CMK (cell line): ENCODE measurements around the gene CFH.
"Not testable (repeated sequence)": the region's sequence is repeated elsewhere in the genome, so short reads cannot be mapped to it uniquely, and the experiment has no call there.

Source experiments
- DNase-seq: peaks from one replicate; pipeline ENCODE4 v3.0.0-alpha.2; 2010; ENCODE audit warnings: low read depth

CFH gene

DNA sequence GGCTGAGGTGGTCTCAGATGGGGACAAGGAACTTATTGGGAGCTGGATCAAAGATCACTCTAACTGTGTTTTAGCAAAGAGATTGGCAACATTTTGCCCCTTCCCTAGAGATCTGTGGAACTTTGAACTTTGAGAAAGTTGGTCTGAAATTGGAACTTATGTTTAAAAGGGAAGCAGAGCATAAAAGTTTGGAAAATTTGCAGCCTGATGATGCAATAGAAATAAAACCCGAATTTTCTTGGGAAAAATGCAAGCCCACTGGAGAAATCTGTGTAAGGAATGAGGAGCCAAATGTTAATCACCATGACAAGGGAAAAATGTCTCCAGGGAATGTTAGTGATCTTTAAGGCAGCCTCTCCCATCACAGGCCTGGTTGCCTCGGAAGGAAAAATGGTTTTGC lies 17.2 kb downstream of the CFH start:
- no peak for DNase-seq

DNA sequence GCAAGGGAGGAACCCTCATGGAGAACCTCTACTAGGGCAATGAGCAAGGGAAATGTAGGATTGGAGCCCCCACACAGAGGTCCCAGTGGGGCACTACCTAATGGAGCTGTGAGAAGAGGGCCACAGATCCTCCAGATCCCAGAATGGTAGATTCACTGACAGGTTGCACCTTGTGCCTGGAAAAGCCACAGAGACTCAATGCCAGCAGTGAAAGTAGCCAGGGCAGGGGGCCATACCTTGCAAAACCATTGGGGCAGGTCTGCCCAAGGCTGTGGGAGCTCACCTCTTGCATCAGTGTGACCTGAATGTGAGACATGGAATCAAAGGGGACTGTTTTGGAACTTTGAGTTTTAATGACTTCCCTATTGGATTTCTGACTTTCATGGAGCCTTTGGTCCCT lies 17.9 kb downstream of the CFH start:
- DNase-seq = no peak

DNA sequence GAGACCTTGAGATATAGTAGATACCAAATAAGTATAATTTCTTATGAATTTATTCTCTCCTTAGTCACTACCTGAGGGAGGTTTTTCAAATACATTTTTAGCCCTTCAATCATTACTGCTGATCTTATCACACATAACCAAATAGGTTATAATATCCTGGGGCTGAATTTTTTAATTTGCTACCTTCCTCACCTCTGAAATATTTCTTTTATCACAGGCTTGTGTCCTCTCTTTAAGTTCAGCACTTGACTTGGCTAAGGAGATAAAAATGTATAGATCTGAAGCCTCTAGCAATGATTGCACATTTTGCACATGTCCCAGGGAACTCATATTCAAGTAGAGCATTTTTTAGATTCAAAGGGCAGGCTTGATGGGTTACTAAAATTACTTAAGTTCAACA lies 23.1 kb downstream of the CFH start:
- no peak for DNase-seq

DNA sequence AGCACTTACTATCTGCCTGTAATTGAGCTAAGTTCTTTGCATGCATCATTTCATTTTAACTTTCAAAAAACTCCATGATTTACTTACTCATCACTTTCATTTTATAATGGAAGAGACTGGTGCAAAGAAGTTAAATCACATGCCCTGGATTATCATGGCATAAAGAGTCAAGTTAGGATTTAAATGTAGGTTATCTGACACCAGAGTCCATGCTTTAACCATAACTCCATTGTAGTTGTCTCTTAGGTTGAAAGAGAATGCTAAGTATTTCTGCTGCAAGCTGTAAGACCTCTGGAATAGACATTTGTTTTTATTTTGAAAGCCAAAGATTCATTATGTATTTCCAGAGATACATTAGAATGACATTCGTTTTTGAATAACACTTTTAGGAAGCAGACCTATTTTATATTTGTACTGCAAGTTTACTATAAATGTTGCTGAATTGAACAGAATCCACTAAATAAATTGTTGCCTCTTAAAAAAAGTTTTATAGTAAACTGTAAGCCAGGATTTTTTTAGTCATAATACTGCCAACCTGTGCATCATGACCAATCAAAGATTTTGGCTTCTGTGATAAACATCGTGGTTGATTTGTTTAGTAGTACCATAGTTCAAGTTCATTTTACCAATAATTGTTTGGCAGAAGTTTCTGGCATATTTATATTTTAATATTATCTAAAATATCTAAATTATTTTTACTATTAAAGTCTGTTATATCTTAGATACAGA lies 26.1 kb downstream of the CFH start:
- DNase-seq = no peak

DNA sequence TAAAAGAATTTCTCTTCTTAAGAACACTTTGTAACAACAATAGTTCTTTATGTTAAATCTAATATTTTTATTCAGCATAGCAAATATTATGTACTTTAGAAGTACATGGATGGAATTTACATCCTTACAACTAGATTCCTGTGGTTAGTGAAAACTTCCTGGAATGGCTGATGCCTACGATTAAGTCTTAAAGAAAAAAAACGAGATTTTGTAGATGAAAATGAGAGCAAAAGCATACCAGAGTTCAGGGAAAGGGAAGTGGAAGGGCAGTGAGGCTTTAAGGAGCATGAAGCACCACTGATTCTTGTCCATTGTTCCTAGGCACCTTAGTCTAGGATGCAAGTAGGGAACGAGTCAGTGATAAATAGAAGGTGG lies 26.7 kb downstream of the CFH start:
- no peak for DNase-seq

DNA sequence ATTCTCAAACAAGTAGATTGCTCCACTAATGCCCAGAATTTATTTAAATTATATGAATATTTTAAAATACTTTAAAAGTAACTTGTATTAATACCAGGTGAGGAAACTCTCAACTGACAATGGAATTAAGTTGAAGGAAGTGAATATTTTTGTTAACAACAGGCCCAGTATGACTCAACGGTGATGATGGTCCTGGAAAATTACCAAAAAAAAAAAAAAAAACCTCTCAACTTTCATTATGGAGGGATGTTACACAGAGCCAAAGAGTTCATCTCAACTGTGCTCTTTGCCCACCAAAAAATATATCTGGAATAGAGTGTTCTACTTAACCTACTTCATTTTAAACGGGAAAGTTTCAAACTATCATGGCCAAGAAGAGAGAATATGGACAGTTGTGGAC lies 28.3 kb downstream of the CFH start:
- no peak for DNase-seq

DNA sequence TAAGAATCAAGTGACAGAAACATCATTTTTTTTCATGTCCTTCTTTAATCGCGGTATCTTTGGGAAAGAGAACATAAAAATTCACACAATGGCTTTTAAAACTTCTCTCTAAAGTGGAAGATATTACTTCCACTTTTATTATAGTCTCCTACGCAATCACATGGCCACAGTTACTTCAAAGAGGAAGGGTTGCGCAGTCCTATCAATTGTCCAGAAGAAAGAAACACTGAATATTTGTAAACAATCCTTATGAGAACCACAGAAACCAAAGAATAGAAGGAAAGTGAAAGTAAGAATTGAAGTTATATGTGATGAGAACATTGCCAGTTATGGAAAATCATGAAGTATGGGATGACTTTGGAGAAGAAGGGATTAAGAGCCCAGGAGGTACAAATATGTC lies 32.6 kb downstream of the CFH start:
- no peak for DNase-seq

DNA sequence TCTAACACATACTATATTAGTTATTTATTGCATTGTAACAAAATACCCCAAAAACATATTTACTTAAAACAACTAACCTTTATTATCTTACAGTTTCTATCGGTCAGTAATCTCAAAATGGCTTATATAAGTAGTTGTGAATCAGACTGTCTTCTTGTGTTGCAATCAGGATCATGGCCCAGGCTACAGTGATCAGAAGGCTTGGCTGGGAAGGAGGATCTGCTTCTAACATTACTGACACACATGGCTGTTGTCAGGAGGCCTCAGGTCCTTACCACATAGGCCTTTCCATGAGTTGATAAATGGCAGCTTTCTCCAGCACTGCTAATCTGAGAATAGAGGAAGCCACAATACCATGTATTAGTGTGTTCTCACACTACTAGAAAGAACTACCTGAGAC lies 33.7 kb downstream of the CFH start:
- DNase-seq = no peak

DNA sequence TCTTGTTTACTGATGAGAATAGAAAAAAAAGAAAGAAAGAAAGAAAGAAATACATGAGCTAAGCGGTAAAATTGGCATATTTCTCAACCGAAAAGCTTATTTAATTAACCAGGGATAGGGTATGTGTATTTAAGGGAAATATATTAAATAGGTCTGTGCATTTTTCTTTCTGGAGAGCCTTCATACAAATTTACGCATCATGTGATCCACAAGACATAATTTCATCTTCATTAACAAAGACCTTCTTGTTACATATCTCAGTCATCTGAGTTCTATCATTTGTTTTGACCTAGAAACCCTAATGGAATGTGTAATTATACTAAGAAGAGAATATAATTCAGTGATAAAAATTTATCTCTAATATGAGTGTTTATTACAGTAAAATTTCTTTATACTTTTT lies 37.2 kb downstream of the CFH start:
- no peak for DNase-seq

DNA sequence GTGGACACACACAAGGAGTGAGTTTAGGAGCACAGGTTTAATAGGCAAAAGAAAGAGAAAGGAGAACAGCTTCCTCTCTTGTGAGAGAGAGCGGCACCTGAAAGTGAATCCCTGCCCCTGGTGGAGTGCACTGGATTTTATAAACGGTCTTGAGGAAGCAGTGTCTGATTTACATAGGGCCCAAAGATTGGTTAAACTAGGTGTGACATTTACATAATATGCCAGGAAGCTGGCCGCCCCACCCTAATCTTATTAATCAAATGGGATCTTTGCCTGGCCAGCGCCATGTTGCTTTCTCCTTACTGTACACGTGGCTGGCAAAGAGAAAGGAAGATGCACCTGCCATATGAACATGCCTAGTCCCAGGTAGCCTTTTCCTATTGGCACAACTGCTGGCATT lies 38.7 kb downstream of the CFH start:
- no peak for DNase-seq

DNA sequence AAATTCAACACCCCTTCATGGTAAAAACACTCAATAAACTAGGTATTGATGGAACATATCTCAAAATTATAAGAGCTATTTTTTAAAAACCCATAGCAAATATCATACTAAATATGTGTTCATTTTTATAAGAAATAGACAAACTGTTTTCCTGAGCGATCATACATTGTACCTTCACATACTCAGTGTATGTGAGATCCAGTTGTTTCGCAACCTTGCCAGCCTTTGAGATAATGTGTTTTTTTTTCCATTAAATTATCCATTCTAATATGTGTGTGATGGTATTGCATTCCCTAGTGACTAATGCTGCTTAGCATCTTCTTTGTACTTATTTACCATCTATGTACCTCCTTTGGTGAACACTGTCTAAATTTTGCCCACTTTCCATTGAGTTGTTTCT lies 47.1 kb downstream of the CFH start:
- no peak for DNase-seq

DNA sequence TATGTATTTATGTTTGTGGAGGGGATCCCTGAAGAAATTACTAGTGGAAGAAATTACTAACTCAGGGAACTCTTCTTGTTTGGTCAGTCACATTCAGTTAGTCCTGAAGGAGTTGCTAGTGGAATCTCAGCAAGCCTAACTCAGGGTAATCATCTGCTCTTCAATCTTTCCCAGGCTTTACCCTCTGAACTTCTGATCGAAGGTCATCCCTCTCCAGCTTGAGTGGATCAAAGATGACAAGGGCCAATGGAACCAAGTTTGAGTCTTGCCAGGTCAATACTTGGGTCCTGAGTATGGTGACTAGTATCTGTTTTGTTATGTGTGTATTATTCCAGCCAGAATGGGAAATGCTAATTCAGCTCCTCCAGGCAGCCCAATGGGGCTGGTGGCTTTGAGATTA lies 49.3 kb downstream of the CFH start:
- no peak for DNase-seq

DNA sequence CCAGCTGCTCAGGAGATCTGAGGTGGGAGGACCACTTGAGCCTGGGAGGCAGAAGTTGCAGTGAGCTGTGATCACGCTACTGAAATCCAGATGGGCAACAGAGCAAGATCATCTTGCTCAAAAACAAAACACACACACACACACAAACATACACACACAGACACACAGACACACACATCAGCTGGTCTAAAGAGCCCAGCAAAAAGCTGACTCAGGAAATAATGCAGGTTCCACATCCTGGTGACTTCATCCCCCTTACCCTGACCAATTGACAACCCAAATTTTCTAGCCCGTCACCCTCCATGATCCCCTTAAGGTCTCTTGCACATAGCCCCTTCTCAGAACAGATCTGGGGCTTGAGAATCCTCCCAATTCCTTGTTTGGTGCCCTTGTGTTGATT lies 58.0 kb downstream of the CFH start:
- DNase-seq = not testable (repeated sequence)

DNA sequence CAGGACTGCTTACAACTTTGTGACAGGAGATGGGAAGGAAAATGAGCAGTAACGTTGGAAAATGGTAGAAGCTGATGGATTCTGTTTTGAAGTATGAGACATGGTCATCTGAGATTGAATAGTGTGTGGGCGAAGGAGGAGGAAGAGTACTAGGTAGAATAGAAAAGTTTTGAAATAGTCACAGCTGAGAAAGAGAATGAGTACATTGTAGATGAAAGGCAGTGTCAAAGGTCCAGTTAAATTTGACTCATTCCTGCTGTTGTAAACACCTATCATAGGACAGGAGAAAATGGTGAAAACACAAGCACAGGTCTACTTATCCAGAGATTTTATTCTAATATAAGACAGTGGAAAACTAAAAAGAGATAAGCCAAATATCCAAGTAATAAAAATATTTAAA lies 66.0 kb downstream of the CFH start:
- no peak for DNase-seq

DNA sequence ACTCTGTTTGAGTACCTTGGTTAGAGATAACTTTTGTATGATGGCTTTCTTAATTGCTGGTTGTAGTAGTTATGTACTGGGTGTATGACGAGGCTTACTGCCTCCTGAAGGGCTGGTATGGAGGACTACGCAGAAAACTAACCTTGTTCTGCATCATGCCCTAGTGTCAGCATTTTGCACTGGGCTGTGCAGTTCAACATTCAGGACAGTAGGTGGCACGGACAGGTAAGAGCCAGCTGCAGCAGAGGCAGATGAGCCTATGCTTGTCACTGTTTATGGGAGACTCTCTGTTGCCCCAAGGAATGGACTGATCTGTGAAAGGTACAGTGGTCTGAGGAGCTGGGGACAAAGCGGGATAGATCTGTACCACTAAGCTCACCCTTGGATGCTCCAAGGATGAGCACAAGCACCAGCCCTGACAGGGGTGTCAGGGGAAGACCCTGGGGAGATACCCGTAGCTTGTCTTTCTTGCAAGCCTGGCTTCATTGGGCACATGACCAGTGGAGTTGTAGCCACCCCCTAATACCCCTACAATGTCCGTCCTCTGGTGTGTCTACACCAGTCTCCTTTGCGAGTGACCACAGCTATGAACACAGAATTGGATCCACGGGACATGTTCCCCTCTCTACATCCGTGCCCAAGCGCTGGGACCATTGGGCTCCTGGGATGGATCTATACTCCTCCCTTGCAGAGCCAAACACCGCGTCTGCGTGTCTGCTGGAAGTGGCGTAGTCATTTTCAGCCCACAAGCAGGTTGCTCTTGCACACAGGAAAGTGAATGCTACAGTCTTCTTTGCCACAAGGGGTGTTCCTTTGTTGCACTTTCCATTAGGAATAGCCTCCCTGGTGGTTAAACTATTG lies 71.7 kb downstream of the CFH start:
- DNase-seq = peak; percentile 31

DNA sequence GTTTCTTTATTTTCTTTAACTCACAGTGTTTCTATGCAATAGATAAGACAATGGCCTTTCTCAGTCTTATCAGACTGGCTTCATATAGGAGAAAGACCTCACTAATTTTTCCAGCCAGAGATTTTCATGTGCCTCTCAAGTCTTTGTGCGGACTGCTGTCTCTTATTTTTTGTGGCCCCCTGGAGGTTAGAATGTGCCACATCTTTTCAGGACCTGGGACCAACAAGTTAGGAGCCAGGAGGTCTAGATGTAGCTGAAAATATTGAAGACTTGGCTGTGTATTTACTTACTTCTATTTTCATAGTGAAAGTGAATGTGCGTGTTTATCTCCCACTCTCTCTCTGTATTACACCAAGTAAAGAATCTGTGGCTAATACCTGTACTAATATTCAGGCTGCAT lies 80.7 kb downstream of the CFH start:
- peak; percentile 7 for DNase-seq

DNA sequence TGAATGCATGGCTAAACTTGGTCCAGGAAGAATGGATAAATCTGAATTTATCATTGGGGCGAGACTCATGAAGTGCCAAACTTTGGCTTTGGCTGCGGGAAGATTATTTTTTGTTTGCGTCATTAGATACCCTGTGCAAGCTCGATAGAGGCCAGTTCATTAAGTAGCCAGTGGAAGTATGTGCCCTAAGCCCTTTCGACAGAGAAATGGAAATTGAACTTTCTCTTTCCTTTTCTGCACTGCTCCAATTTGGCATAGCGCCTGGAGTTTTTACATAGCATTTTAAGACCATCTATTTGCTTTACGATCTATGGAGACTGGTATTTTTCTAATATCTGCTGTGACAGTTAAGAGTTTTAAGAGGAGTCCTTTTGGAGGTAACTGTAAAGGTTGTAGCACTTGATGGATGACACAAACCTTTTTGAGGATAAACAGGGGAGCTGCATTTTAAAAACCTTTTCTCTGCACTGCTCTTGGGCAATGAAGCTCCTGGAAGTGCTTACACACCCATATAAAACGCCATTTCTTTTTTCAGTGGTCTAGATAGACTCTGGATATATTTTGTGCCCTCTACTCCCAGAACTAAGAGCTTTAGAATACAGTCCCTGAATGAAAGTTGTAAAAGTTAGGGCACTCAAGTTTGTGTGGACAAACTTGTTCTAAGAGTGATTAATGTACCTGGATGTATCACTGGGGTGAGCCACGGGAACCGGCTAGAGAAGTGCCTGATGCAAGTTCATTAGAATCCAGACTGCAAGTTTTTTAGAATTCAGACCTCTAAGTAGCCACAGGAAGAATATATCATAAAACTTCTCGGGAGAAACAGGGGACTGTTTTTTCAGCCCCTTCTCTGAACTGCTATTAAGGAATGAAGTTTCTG lies 81.5 kb downstream of the CFH start:
- no peak for DNase-seq

DNA sequence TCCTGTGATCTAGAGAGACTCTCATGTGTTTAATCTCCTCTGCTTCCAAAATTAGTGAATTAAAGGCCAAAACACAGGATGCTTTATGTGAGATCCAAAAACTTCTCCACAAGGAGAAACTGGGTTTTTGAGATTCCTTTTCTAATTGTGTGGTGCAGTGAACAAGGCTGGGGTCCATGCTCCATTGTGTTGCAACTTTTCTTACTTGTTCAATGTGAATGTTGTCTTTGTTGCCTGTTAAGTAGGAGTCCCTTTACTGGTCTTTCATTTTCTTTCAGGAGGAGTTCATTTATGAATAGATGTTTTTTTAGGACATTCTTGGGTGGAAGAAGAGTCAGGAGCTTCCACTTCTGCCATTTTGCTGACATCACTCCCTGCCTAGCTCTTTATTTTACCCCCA lies 82.2 kb downstream of the CFH start:
- no peak for DNase-seq

DNA sequence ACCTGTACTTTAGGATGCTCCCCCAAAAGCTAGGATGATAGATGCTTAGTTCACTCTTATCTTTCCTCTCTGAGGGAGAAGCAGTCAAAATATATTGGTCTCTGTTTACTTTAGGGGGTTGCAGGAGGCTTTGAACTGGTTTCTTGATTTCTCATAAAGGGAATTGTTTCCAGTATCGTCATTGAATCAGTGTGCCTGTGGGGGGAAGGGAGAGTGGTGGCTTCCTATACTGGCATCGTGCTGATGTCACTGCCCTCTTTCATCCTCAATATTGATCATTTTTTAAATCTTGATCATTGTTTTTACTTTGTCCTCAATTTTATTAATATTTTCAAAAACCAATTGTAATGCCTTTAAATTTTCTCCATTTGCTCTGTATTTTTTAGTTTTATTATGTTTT lies 82.6 kb downstream of the CFH start:
- no peak for DNase-seq

DNA sequence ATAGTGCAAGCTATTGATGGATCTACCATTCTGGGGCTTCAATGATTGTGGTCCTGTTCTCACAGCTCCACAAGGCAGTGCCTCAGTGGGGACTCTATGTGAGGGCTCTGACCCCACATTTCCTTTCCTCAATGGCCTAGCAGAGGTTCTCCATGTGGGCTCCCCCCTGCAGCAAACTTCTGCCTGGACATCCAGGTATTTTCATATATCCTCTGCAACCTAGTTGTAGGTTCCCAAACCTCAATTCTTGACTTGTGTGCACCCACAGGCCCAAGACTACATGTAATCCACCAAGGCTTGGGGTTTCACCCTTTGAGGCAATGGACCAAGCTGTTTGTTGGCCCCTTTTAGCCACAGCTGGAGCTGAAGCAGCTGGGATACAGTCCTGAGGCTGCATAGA lies 86.9 kb downstream of the CFH start:
- DNase-seq = no peak

DNA sequence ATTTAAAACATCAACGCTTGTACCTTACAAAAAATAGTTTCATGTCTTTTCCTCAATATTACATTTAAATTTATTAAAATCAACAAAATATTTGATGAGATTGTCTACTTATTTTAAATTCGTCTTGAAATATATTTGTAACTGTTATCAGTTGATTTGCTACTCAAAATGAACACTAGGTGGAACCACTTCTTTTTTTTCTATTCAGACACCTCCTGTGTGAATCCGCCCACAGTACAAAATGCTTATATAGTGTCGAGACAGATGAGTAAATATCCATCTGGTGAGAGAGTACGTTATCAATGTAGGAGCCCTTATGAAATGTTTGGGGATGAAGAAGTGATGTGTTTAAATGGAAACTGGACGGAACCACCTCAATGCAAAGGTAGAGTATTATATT lies 91.4 kb downstream of the CFH start:
- peak; percentile 18 for DNase-seq

DNA sequence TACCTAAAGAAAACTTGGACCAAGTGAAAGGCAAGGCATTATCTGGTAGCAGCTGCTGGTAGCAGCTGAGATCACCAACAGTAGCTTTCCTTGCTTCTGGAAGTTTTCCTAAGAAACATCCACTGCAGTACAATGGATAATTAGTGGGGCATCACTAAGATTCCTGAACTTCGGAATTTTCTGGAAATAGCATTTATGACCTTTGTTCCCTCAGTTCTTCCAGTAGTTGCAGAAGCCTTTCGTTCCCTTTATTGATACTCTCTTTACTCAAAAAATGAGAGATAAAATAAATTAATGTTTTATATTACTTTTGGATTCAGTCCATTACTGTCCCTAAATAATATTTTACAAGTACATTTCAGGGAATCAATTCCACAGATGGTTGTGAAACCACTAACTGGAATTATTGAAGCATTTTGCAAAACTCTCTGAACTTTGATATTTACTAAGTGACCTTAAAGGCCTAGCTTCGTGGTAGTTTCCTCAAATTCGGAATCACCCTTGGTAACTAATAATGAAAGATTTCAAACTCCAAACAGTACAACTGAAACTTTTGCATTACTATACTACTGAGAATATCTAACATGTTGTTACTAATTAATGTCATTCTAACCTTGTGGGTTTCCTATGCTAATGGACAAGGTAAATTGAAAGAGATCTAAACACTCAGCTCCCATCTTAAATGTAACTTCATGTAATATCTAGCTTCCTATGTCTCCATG lies 113.3 kb downstream of the CFH start:
- not testable (repeated sequence) for DNase-seq
